B cell (primary cell): ENCODE data around the gene BMP2K.

Experiments
- EZH2 ChIP-seq: IDR thresholded peaks from 2 replicates; pipeline ENCODE4 v1.6.1; 2012; ENCODE audit warnings: borderline replicate concordance, low read depth, mild to moderate bottlenecking, moderate library complexity, low read length; ENCODE audit not compliant: insufficient read depth, poor library complexity, severe bottlenecking
- TF ChIP-seq, protein P1 (sequence below): fragments of 200-600 bp; IDR thresholded peaks from one replicate; pipeline ENCODE4 v1.8.0; 2022; ENCODE audit warnings: antibody characterized with exemption, mild to moderate bottlenecking

DNA sequence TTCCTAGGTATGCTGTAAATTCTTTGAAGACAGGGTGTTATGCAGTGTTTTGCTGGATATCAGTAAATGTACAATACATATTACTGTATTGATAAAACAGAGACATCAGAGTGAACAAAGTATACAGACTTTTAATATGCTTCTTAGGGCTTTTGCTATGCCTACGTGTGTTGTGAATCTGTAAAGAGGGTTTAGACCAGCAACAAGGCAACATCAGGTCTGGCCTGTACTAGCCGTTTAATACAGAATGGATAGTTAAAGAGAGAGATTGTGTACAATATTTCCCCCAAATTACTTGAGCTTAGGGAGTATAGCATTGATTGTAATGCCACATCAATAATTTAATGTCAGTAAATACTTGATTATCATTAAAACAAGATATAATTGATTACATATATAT, 87.8 kb downstream of the BMP2K start:
- TF ChIP-seq EZH2: no peak
- TF ChIP-seq, protein P1, sequence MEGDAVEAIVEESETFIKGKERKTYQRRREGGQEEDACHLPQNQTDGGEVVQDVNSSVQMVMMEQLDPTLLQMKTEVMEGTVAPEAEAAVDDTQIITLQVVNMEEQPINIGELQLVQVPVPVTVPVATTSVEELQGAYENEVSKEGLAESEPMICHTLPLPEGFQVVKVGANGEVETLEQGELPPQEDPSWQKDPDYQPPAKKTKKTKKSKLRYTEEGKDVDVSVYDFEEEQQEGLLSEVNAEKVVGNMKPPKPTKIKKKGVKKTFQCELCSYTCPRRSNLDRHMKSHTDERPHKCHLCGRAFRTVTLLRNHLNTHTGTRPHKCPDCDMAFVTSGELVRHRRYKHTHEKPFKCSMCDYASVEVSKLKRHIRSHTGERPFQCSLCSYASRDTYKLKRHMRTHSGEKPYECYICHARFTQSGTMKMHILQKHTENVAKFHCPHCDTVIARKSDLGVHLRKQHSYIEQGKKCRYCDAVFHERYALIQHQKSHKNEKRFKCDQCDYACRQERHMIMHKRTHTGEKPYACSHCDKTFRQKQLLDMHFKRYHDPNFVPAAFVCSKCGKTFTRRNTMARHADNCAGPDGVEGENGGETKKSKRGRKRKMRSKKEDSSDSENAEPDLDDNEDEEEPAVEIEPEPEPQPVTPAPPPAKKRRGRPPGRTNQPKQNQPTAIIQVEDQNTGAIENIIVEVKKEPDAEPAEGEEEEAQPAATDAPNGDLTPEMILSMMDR: no peak
